Heart left ventricle (tissue), 16 donors: ENCODE data around the gene C11orf97. TPM values are rescaled to one million over a fixed set of nuclear protein-coding genes. Genes with fewer than 3 reads are reported as not detected.

ENCODE experiments used
- ATAC-seq, 4 donors: fragments of 200-7000 bp; cut with Tn5 transposase; one replicate each; pipeline ENCODE4 v1.9.1; 2020 to 2022; ENCODE audit warnings: moderate library complexity in 4 of 4, mild to moderate bottlenecking in 3 of 4, moderate number of reproducible peaks in 1 of 4
- DNase-seq, 5 donors: peaks; one replicate each; pipeline ENCODE4 v3.0.0-alpha.2; 2020
- H3K27ac ChIP-seq, 12 donors: fragments of 200-600 bp; sonication (generic) in 4 of 12; one replicate each; pipeline versions ENCODE4 v1.5.0 to v1.8.0; 2016 to 2022; ENCODE audit warnings: mild to moderate bottlenecking in 2 of 12
- H3K27me3 ChIP-seq, 9 donors: fragments of 200-600 bp; sonication (generic) in 2 of 9; one replicate each; pipeline versions ENCODE4 v1.5.1 to v1.8.0; 2016 to 2022; ENCODE audit warnings: mild to moderate bottlenecking in 3 of 9
- H3K36me3 ChIP-seq, 9 donors: fragments of 200-600 bp; sonication (generic) in 2 of 9; one replicate each; pipeline versions ENCODE4 v1.5.0 to v1.8.0; 2018 to 2022; ENCODE audit warnings: mild to moderate bottlenecking in 2 of 9
- H3K4me1 ChIP-seq, 12 donors: fragments of 200-600 bp; sonication (generic) in 4 of 12; one replicate each; pipeline versions ENCODE4 v1.5.0 to v1.8.0; 2016 to 2022; ENCODE audit warnings: mild to moderate bottlenecking in 3 of 12
- H3K4me3 ChIP-seq, 12 donors: fragments of 200-600 bp; sonication (generic) in 4 of 12; one replicate each; pipeline versions ENCODE4 v1.5.0 to v1.8.0; 2017 to 2022; ENCODE audit warnings: mild to moderate bottlenecking in 9 of 12, moderate library complexity in 4 of 12
- H3K9me3 ChIP-seq, 12 donors: fragments of 200-600 bp; sonication (generic) in 4 of 12; one replicate each; pipeline versions ENCODE4 v1.5.0 to v1.8.0; 2016 to 2022; ENCODE audit warnings: mild to moderate bottlenecking in 1 of 12
- POLR2A ChIP-seq, 2 donors: fragments of 450-650 bp; IDR thresholded peaks; one replicate each; pipeline ENCODE4 v1.6.1; 2017; ENCODE audit warnings: antibody characterized with exemption in 2 of 2, mild to moderate bottlenecking in 2 of 2, moderate library complexity in 2 of 2
- WGBS, 4 donors: extraction: QIAGEN DNeasy Blood & Tissue Kit in 2 of 4; methylation state at CpG; one replicate each; pipeline versions ENCODE4 v1.1.5 to v1.1.7; 2013 to 2018; 5-methylcytosine and 5-hydroxymethylcytosine counted together
- intact Hi-C, 10 donors: fragments of 100-400 bp; cut with DNase I; formaldehyde crosslinking; loops; one replicate each; pipeline versions ENCODE4 v1.11.1 to v1.14.2; 2022
- microRNA counts, 2 donors: library from miRNA; unstranded; fragments of <30 nt; microRNA quantifications; one replicate each; lab custom pipeline; 2016
- microRNA-seq, 4 donors: library from miRNA; unstranded; fragments of <30 nt; microRNA quantifications; one replicate each; pipeline versions ENCODE4 to v1.2.0, GENCODE V29; 2017 to 2020
- polyA plus RNA-seq, 2 donors: library from polyadenylated mRNA; stranded (reverse); fragments of 200-250 nt; gene quantifications; one replicate each; pipeline ENCODE4 v1.2.3, GENCODE V29; 2013
- total RNA-seq, 9 donors: library from RNA; depleted of rRNA in 2 of 9; stranded (reverse); fragments of >200 nt in 2 of 9; fragmentation: NEBNext Ultra II Directional in 3 of 9; extraction: Animal tissue kit (Norgen Biotek cat#: 25700) in 3 of 9; gene quantifications; one replicate each; pipeline versions ENCODE4 v1.1.0 to v1.2.4, GENCODE V29; 2016 to 2023
- TF ChIP-seq, protein P1 (sequence below), 12 donors: fragments of 200-600 bp; sonication (generic) in 4 of 12; IDR thresholded peaks; one replicate each; pipeline versions ENCODE4 v1.5.0 to v1.8.0; 2018 to 2022; ENCODE audit warnings: antibody characterized with exemption in 12 of 12, mild to moderate bottlenecking in 5 of 12
- donor health status: ischemic (EF 13 %, LVEDD 7.1; RV severe dilation, severe dysfunction).
- donor health status: healthy with polysubstance abuse.
- donor health status: DM: no; HTN: yes; CAD: no.
- donor health status: DM: no; HTN: no; CAD: no.
- donor health status: ischemic (EF 25% LVEDD 6.9; RV normal size, moderate dysfunction).
- donor health status: ischemic (EF 25% LVEDD 5.7; RV mildly dilated, moderate dysfunction).
- donor health status: healthy.
- donor health status: DM: yes; HTN: yes; CAD: no.
- donor health status: ischemic (EF 35%, LVEDD 5.7; RV mildly dilated, moderate dysfunction).
- donor health status: nonischemic (EF 11% LVEDD 7.7; RV severe dilation, severe dysfunction).
- donor health status: DM: yes; HTN: yes; CAD: no.
- donor health status: PGD.
- donor health status: ischemic (EF 29% LVEDD 5.4; RV normal size, mild dysfunction).
- donor health status: nonischemic (EF 23%, LVEDD 6.1; RV moderate dilation, normal function).

C11orf97 gene
- total and polyA plus RNA-seq, 11 donors, result not detected

DNA sequence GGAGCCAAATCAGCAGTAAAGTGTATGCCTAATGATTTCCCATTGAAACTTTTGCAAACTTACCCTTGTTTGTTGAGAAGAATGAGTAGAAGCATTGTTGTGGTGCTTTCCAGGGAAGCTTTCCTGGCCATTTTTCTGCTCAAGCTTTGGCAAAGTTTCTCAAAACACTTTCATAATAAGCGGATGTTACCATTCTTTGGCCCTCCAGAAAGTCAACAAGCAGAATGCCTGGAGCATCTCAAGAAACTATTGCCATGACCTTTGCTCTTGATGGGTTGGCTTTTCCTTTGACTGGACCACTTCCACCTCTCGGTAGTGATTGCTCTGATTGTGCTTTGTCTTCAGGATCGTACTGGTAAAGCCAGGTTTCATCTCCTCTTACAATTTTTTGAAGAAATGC, 65.6 kb downstream of the C11orf97 start:
- H3K9me3 ChIP-seq, result no peaks in the 10 kb centered on the region
- intact Hi-C loops, result no loop called here
- H3K4me1 ChIP-seq, result peaks cover 0 to 15% (median 0%) of the 10 kb centered on the region in 12 donors
- ATAC-seq (no peak), DNase-seq (no peak)
- H3K27ac ChIP-seq, result no peak overlapping the region
- no peak overlapping the region for H3K4me3 ChIP-seq
- TF ChIP-seq, protein P1, sequence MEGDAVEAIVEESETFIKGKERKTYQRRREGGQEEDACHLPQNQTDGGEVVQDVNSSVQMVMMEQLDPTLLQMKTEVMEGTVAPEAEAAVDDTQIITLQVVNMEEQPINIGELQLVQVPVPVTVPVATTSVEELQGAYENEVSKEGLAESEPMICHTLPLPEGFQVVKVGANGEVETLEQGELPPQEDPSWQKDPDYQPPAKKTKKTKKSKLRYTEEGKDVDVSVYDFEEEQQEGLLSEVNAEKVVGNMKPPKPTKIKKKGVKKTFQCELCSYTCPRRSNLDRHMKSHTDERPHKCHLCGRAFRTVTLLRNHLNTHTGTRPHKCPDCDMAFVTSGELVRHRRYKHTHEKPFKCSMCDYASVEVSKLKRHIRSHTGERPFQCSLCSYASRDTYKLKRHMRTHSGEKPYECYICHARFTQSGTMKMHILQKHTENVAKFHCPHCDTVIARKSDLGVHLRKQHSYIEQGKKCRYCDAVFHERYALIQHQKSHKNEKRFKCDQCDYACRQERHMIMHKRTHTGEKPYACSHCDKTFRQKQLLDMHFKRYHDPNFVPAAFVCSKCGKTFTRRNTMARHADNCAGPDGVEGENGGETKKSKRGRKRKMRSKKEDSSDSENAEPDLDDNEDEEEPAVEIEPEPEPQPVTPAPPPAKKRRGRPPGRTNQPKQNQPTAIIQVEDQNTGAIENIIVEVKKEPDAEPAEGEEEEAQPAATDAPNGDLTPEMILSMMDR (IDR thresholded peaks at IDR 0.05), result no peak
- TF ChIP-seq POLR2A (IDR thresholded peaks at IDR 0.05), result no peak
- WGBS, 4 donors, result 74 to 82% (median 78%) methylated on average over 3 of the region's 3 CpGs
- H3K36me3 ChIP-seq, result peaks cover 0 to 6% (median 0%) of the 10 kb centered on the region in 9 donors
- H3K27me3 ChIP-seq, result no peaks in the 10 kb centered on the region

MicroRNA genes within 50 kb of the gene (microRNA counts, 767-probe panel; counts per million panel counts)
- 0 to 71.6 counts per million in 2 donors for microRNA hsa-miR-548l (lab: Ali Mortazavi, UCI)

Small RNA genes within 50 kb of the gene (microRNA-seq; reads per million reads assigned to microRNA genes)
- gene MIR548L, result 1.0 to 3.9 (median 2.4) reads per million in 4 donors

Other genes starting within 250 kb of the C11orf97 start
- gene IZUMO1R, start 207.9 kb upstream of the C11orf97 start, total RNA-seq, result not detected
- not detected for gene IZUMO1R, start 207.9 kb upstream of the C11orf97 start, polyA plus RNA-seq
- gene GPR83, start 111.0 kb upstream of the C11orf97 start, total RNA-seq, result under 1 TPM in 7 of 9 donors, not detected in 2; 0.05 to 0.44 (median 0.19) TPM
- under 1 TPM; 0.04 TPM for gene GPR83, start 111.0 kb upstream of the C11orf97 start, polyA plus RNA-seq
- 10 to 100 TPM in 2 of 9 donors, 1 to 10 TPM in 7; 4.2 to 12.3 (median 8.4) TPM for gene MRE11, start 18.6 kb upstream of the C11orf97 start, total RNA-seq
- gene MRE11, start 18.6 kb upstream of the C11orf97 start, polyA plus RNA-seq, result 1 to 10 TPM; 1.9 to 6.3 TPM
- 1 to 10 TPM; 3.5 to 6.9 (median 5.7) TPM for gene ANKRD49, start 18.5 kb upstream of the C11orf97 start, total RNA-seq
- gene ANKRD49, start 18.5 kb upstream of the C11orf97 start, polyA plus RNA-seq, result 10 to 100 TPM in 1 of 2 donors, 1 to 10 TPM in 1; 5.6 to 10.5 TPM
- 1 to 10 TPM; 1.0 to 4.7 (median 1.3) TPM for gene FUT4, start 31.5 kb downstream of the C11orf97 start, total RNA-seq
- gene FUT4, start 31.5 kb downstream of the C11orf97 start, polyA plus RNA-seq, result 1 to 10 TPM in 1 of 2 donors, under 1 TPM in 1; 0.46 to 1.0 TPM
- 1 to 10 TPM in 5 of 9 donors, under 1 TPM in 4; 0.68 to 2.4 (median 1.1) TPM for gene PIWIL4, start 54.9 kb downstream of the C11orf97 start, total RNA-seq
- 1 to 10 TPM in 1 of 2 donors, under 1 TPM in 1; 0.33 to 1.6 TPM for gene PIWIL4, start 54.9 kb downstream of the C11orf97 start, polyA plus RNA-seq